ENCODE results near the gene SAMD4B. TPM values are rescaled to one million over a fixed set of nuclear protein-coding genes. Genes with fewer than 3 reads are reported as not detected.

Gene SAMD4B
- total RNA-seq, 1 donor from 2014 or later: 123 TPM

- H3K27me3 ChIP-seq (ENCODE audit: control insufficient read depth, insufficient read depth, low read length): no peaks in the 10 kb centered on the region
- TF ChIP-seq CTCF (IDR thresholded peaks at IDR 0.05; ENCODE audit: insufficient read depth, low read length, poor library complexity, severe bottlenecking): no peak
- DNase-seq (ENCODE audit: low read depth): no peak
- no peak overlapping the region for H3K4me3 ChIP-seq (ENCODE audit: low read depth, low read length)
- peaks cover 3% of the 10 kb centered on the region for H3K36me3 ChIP-seq (ENCODE audit: control insufficient read depth, insufficient read depth, low read length)
Observed at GRCh38 chr19:39355253-39355652, 13.0 kb downstream of the SAMD4B start.

- Histone ChIP-seq H3K4me3 (ENCODE audit: low read depth, low read length) (no peak overlapping the region), H3K27me3 (ENCODE audit: control insufficient read depth, insufficient read depth, low read length) (no peaks in the 10 kb centered on the region), H3K36me3 (ENCODE audit: control insufficient read depth, insufficient read depth, low read length) (peaks cover 3% of the 10 kb centered on the region)
- TF ChIP-seq CTCF (IDR thresholded peaks at IDR 0.05; ENCODE audit: insufficient read depth, low read length, poor library complexity, severe bottlenecking): no peak
- no peak for DNase-seq (ENCODE audit: low read depth)
Observed at GRCh38 chr19:39356073-39356472, 13.9 kb downstream of the SAMD4B start.

GRCh38 chr19:39356647-39357046 is 14.4 kb downstream of the SAMD4B start:
- TF ChIP-seq CTCF (IDR thresholded peaks at IDR 0.05; ENCODE audit: insufficient read depth, low read length, poor library complexity, severe bottlenecking): no peak
- Histone ChIP-seq H3K27me3 (ENCODE audit: control insufficient read depth, insufficient read depth, low read length) (no peaks in the 10 kb centered on the region), H3K36me3 (ENCODE audit: control insufficient read depth, insufficient read depth, low read length) (peaks cover 3% of the 10 kb centered on the region), H3K4me3 (ENCODE audit: low read depth, low read length) (no peak overlapping the region)
- no peak for DNase-seq (ENCODE audit: low read depth)

DNA sequence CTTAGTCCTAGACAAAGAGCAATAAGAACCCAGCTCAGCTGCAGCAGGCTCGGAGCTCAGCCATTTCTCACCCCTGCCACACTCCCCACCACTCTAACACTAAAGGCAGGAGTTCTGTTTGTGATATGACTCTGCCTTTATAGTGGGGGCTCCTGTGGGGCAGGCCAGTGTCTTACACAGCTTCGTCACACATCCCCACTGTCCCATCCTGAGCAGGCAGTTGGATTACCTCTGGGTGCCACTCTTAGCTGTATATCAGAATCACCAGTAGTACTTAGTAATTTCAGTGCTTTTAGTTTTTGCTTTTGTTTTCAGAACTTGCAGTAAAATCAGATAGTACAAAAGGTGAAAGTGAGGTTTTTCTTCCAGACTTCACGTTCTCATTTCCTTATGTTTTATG is 16.8 kb downstream of the SAMD4B start:
- H3K27me3 ChIP-seq (ENCODE audit: control insufficient read depth, insufficient read depth, low read length): no peaks in the 10 kb centered on the region
- peaks cover 1% of the 10 kb centered on the region for H3K36me3 ChIP-seq (ENCODE audit: control insufficient read depth, insufficient read depth, low read length)
- no peak overlapping the region for H3K4me3 ChIP-seq (ENCODE audit: low read depth, low read length)
- TF ChIP-seq CTCF (IDR thresholded peaks at IDR 0.05; ENCODE audit: insufficient read depth, low read length, poor library complexity, severe bottlenecking): no peak
- no peak for DNase-seq (ENCODE audit: low read depth)

DNA sequence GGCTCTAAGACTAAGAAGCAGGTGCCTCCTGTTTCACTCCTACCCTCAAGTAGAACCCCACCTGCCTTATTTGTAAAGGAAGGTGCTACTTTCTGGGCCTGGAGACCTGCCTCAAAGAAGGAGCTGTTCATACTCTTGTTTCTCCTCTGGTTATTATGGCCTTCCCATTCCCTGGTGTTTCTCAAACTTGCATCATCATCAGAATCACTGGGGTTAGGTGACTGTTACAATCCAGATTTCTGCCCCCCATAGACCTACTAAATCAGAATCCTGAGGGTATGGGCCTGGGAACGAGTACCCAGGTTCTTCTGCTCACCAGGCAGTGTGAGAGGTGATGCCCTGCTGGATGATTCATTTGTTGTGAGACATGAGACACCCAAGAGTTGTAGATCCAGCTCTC is 18.4 kb downstream of the SAMD4B start:
- DNase-seq (ENCODE audit: low read depth): no peak
- H3K4me3 ChIP-seq (ENCODE audit: low read depth, low read length): no peak overlapping the region
- peaks cover 1% of the 10 kb centered on the region for H3K36me3 ChIP-seq (ENCODE audit: control insufficient read depth, insufficient read depth, low read length)
- H3K27me3 ChIP-seq (ENCODE audit: control insufficient read depth, insufficient read depth, low read length): no peaks in the 10 kb centered on the region
- TF ChIP-seq CTCF (IDR thresholded peaks at IDR 0.05; ENCODE audit: insufficient read depth, low read length, poor library complexity, severe bottlenecking): no peak

Data from kidney epithelial cell (primary cell).